Colonic mucosa (tissue), 4 donors: Measurements from ENCODE around the gene EFNA2. TPM values are rescaled to one million over a fixed set of nuclear protein-coding genes. Genes with fewer than 3 reads are reported as not detected.

Experiments
- DNase-seq: peaks from one replicate; pipeline ENCODE4 v3.0.0-alpha.2; 2020
- H3K27ac ChIP-seq: fragments of 200-600 bp; one replicate; pipeline ENCODE4 v1.8.0; 2021
- H3K27me3 ChIP-seq: fragments of 200-600 bp; one replicate; pipeline ENCODE4 v1.8.0; 2021
- H3K36me3 ChIP-seq: fragments of 200-600 bp; one replicate; pipeline ENCODE4 v1.8.0; 2021
- H3K4me1 ChIP-seq: fragments of 200-600 bp; one replicate; pipeline ENCODE4 v1.8.0; 2021; ENCODE audit warnings: mild to moderate bottlenecking
- H3K4me3 ChIP-seq: fragments of 200-600 bp; one replicate; pipeline ENCODE4 v1.8.0; 2021
- H3K9ac ChIP-seq, 2 donors: one replicate each; pipeline ENCODE4 v1.7.0; 2013; ENCODE audit warnings: control low read depth in 2 of 2, low read depth in 2 of 2, low read length in 2 of 2
- H3K9me3 ChIP-seq: fragments of 200-600 bp; one replicate; pipeline ENCODE4 v1.8.0; 2021
- CTCF ChIP-seq: fragments of 200-600 bp; IDR thresholded peaks from one replicate; pipeline ENCODE4 v1.8.0; 2022; ENCODE audit warnings: antibody characterized with exemption, mild to moderate bottlenecking
- intact Hi-C: fragments of 100-400 bp; cut with DNase I; formaldehyde crosslinking; loops from one replicate; pipeline ENCODE4 v1.14.1; 2022
- total RNA-seq, 2 donors: library from RNA; stranded (reverse); fragmentation: NEBNext Ultra II Directional in 1 of 2; extraction: Animal tissue kit (Norgen Biotek cat#: 25700) in 1 of 2; gene quantifications; one replicate each; pipeline ENCODE4 v1.2.1, GENCODE V29; 2021
- donor health status: healthy.
- donor health status: DM: no; HTN: no; CAD: no.
- donor health status: DM: no; HTN: no; CAD: no.

Gene EFNA2
- total RNA-seq, 2 donors from 2014 or later = 72.8 to 86.1 TPM

GRCh38 chr19:1313695-1314613 lies 28.3 kb downstream of the EFNA2 start:
- Histone ChIP-seq H3K27ac (no peak overlapping the region), H3K27me3 (peaks cover 18% of the 10 kb centered on the region)
- DNase-seq = peak; percentile 40

DNA sequence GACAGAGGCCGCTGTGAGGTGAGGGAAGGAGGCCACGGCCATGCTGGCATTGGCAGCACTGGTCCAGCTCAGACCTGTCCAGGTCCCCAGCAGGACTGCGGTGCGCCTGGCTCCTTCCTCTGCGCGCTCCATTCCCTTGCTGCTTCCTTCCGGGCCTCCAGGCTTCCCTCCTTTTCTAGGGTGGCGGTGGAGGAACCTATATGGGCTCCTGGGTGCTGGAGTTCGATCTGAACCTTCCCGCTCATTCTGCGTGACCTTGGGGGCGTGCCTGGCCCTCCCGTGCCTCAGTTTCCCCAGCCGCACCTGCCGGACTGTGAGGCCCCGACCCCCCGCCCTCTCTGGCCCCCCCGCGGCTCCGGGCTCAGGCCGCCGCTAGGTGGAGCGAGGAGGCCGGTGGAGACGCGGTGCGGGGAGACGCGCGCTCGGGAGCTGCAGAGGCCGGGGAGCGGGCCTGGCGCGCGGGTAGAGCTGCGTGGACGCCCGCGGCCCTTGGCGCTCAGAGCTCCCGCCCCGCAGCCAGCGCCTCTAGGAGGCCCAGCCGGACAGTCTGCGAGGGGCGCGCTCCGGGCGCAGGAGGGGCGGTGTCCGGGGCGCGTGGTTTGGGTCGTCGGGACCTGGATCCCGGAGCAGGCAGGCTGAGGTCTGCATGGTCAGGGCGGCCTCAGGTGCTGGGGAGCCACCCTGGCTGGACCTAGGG lies 29.9 kb downstream of the EFNA2 start:
- H3K4me1 ChIP-seq = peaks cover 8% of the 10 kb centered on the region
- H3K9ac ChIP-seq = no peak overlapping the region
- peak overlapping the region; percentile 30 for H3K4me3 ChIP-seq
- H3K27ac ChIP-seq = no peak overlapping the region
- no peaks in the 10 kb centered on the region for H3K9me3 ChIP-seq
- no peaks in the 10 kb centered on the region for H3K36me3 ChIP-seq
- DNase-seq = peak; percentile 73
- peak; percentile 51 for TF ChIP-seq CTCF
- intact Hi-C loops = loop anchor here (5.0 kb wide), 1 partner anchor 67 kb away; the partner anchor contains the start of gene NDUFS7
- H3K27me3 ChIP-seq = peaks cover 18% of the 10 kb centered on the region

More at GRCh38 chr19:1313695-1314613, 28.3 kb downstream of the EFNA2 start:
- Histone ChIP-seq H3K9ac (no peak overlapping the region), H3K36me3 (no peaks in the 10 kb centered on the region), H3K9me3 (no peaks in the 10 kb centered on the region), H3K4me3 (no peak overlapping the region), H3K4me1 (peaks cover 8% of the 10 kb centered on the region)
- intact Hi-C loops = no loop called here
- TF ChIP-seq CTCF = no peak

DNA sequence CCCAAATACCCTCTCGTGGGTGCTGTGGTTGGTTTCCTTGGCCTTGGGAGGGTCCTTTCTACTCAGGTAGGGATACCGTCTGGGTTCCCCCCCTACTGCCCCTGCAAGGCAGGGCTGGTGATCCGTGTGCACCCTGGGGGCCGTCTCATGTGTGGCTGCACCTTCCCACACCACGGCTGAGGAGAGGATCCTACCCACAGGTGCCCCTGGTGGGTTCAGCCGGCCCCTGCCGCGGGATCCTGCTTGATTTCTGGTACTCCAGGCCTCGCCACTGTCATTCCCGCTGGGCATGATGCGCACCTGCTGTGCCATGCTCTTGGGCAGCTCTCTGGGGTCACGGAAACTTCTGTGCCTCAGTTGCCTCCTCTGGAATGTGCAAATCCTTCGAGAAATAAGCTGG lies 30.8 kb downstream of the EFNA2 start:
- no peak for DNase-seq
- TF ChIP-seq CTCF = no peak
- intact Hi-C loops = loop anchor here (5.0 kb wide), 1 partner anchor 66 kb away; the partner anchor contains the start of gene NDUFS7
- no peaks in the 10 kb centered on the region for H3K9me3 ChIP-seq
- peaks cover 18% of the 10 kb centered on the region for H3K27me3 ChIP-seq
- H3K4me3 ChIP-seq = no peak overlapping the region
- H3K27ac ChIP-seq = no peak overlapping the region
- H3K4me1 ChIP-seq = peaks cover 8% of the 10 kb centered on the region
- H3K9ac ChIP-seq = no peak overlapping the region
- no peaks in the 10 kb centered on the region for H3K36me3 ChIP-seq

DNA sequence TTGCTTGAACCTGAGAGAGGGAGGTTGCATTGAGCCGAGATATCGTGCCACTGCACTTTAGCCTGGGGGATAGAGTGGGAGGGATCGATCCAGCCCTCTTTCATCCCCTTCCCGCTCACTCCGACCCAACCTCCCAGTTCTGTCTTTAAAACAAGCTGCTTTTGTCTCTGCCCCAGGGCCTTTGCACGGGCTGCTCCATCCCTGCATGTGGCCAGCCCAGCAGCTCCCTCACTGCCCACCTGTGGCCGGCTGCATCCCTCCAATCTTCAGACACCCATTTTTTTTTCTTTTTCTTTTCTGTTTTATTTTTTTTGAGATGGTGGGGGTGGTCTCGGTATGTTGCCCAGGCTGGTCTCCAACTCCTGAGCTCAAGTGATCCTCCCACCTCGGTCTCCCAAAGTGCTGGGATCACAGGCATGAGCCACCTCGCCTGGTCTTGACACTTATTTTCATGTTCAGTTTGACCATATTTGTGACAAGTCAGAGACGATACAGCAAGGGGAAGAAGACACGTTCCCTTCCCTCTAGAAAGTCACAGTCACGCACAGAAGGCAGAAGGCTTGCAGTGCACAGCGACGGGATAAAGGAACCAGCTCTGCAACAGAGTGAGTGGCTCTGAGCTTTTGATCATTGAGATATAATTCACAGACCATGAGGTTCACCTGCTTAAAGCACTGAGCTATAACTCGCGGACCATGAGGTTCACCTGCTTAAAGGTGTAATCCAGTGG lies 31.8 kb downstream of the EFNA2 start:
- H3K4me1 ChIP-seq = peaks cover 8% of the 10 kb centered on the region
- H3K36me3 ChIP-seq = no peaks in the 10 kb centered on the region
- DNase-seq = no peak
- no peak overlapping the region for H3K9ac ChIP-seq
- intact Hi-C loops = loop anchor here (5.0 kb wide), 1 partner anchor 65 kb away; the partner anchor contains the start of gene NDUFS7
- no peak overlapping the region for H3K27ac ChIP-seq
- no peak for TF ChIP-seq CTCF
- H3K27me3 ChIP-seq = peaks cover 18% of the 10 kb centered on the region
- no peak overlapping the region for H3K4me3 ChIP-seq
- H3K9me3 ChIP-seq = no peaks in the 10 kb centered on the region
